GM12891 (cell line): ENCODE results near the gene FAM25G.

ENCODE experiments used
- POLR2A ChIP-seq: IDR thresholded peaks from 2 replicates; pipeline ENCODE4 v1.6.1; 2011; ENCODE audit warnings: low read depth, low read length, control low read depth
- POLR2AphosphoS5 ChIP-seq: IDR thresholded peaks from 2 replicates; pipeline ENCODE4 v1.6.1; 2011; ENCODE audit warnings: low read depth, low read length, control low read depth
- SPI1 ChIP-seq: IDR thresholded peaks from 2 replicates; pipeline ENCODE4 v1.6.1; 2011; ENCODE audit warnings: low read depth, low read length, control low read depth
- TAF1 ChIP-seq: IDR thresholded peaks from 2 replicates; pipeline ENCODE4 v1.6.1; 2011; ENCODE audit warnings: low read depth, low read length, control low read depth

DNA sequence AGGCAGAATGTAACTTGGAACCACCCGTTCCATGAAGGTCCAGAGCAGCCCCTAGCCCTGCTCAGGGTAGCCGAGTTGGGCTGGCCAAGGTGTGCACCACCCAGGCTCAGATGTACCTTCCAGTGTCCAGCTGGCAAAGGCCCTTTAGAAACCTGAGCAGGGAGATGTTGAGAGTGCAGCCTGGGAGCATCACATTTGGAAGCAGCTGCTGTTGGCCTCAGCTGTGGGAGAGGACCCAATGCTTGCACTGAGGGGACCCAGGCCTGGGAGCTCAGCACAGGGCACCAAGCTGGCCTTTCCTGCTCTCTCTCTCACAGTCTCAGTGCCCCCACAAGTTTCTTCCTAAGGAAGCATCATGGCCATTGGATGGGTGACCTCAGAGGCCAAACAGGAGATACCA lies 41.1 kb downstream of the FAM25G start:
- TF ChIP-seq SPI1 (no peak), TAF1 (no peak), POLR2AphosphoS5 (no peak), POLR2A (no peak)
